GM10266 (cell line): ENCODE results near the gene PCDH9.

Source experiments
- DNase-seq: peaks from one replicate; pipeline ENCODE4 v3.0.0; 2012; ENCODE audit errors: extremely low spot score
- CTCF ChIP-seq: IDR thresholded peaks from 2 replicates; pipeline ENCODE4 v1.5.1; 2012; ENCODE audit warnings: mild to moderate bottlenecking, low read depth; ENCODE audit not compliant: control insufficient read depth, insufficient read depth; ENCODE audit errors: missing control alignments

PCDH9 gene

GRCh38 chr13:67076378-67076777 lies 153.8 kb downstream of the PCDH9 start:
- DNase-seq = no peak
- no peak for TF ChIP-seq CTCF

GRCh38 chr13:67075239-67075638 lies 154.9 kb downstream of the PCDH9 start:
- TF ChIP-seq CTCF = no peak
- no peak for DNase-seq

- DNase-seq = no peak
- no peak for TF ChIP-seq CTCF
These were observed 158.1 kb downstream of the PCDH9 start for GRCh38 chr13:67071918-67072598.

GRCh38 chr13:67070306-67070705 lies 159.8 kb downstream of the PCDH9 start:
- no peak for DNase-seq
- TF ChIP-seq CTCF = no peak

GRCh38 chr13:67069117-67069767 lies 160.9 kb downstream of the PCDH9 start:
- no peak for DNase-seq
- TF ChIP-seq CTCF = no peak

GRCh38 chr13:67064920-67065319 lies 165.2 kb downstream of the PCDH9 start:
- no peak for DNase-seq
- no peak for TF ChIP-seq CTCF

GRCh38 chr13:67063036-67063435 lies 167.1 kb downstream of the PCDH9 start:
- no peak for TF ChIP-seq CTCF
- DNase-seq = no peak
